Endothelial cell of umbilical vein (primary cell): ENCODE measurements around the gene AGFG1.

Experiments used
- CTCF ChIP-seq, 2 donors: IDR thresholded peaks; 1 replicate in 1 of 2; 2 replicates in 1 of 2; pipeline ENCODE4 v1.5.1; 2011; ENCODE audit warnings: low read length in 2 of 2, mild to moderate bottlenecking in 2 of 2, moderate library complexity in 2 of 2, control low read depth in 1 of 2, inconsistent platforms in 1 of 2, low read depth in 1 of 2; ENCODE audit not compliant: insufficient read depth in 1 of 2; ENCODE audit errors: extremely low read depth in 1 of 2
- EZH2 ChIP-seq: IDR thresholded peaks from 2 replicates; pipeline ENCODE4 v1.6.1; 2012; ENCODE audit warnings: borderline replicate concordance, low read depth, mild to moderate bottlenecking, moderate library complexity, low read length, inconsistent platforms; ENCODE audit not compliant: severe bottlenecking
- POLR2A ChIP-seq: IDR thresholded peaks from 2 replicates; pipeline ENCODE4 v1.6.1; 2012; ENCODE audit warnings: low read depth, mild to moderate bottlenecking, control low read depth, low read length

DNA sequence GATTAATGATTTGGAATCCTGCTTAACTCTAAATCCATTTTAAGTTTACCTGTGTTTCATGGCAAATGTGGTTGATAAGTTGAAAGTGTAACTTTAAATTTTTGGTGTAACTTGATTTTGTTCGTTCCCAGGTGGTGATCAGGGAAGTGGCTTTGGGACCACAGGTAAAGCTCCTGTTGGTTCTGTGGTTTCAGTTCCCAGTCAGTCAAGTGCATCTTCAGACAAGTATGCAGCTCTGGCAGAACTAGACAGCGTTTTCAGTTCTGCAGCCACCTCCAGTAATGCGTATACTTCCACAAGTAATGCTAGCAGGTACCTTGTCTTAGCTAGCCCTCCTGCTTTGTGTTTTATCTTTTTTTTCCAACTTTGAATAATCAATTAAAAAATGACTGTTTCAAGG, 62.8 kb downstream of the AGFG1 start:
- TF ChIP-seq EZH2 (no peak), POLR2A (no peak), CTCF (IDR thresholded peaks at IDR 0.05; ENCODE audit: extremely low read depth in 1 of 2, insufficient read depth in 1 of 2, low read depth in 1 of 2, low read length in 2 of 2) (no peak)
